Measurements from ENCODE around the gene HIKESHI.
"Not testable (repeated sequence)": the region's sequence is repeated elsewhere in the genome, so short reads cannot be mapped to it uniquely, and the experiment has no call there.

Gene HIKESHI

GRCh38 chr11:86294026-86294425, 8.0 kb upstream of the HIKESHI start:
- H3K27ac ChIP-seq: no peak overlapping the region
- TF ChIP-seq CTCF (conservative IDR thresholded peaks at IDR 0.05): no peak

- no peak for TF ChIP-seq CTCF (conservative IDR thresholded peaks at IDR 0.05)
- peak overlapping the region; percentile 81 for H3K27ac ChIP-seq
Measured at GRCh38 chr11:86301742-86302091, 323 bp upstream of the HIKESHI start.

- TF ChIP-seq CTCF (conservative IDR thresholded peaks at IDR 0.05): no peak
- peak overlapping the region; percentile 81 for H3K27ac ChIP-seq
Measured at GRCh38 chr11:86303257-86303656, 1.2 kb downstream of the HIKESHI start.

- not testable (repeated sequence) for H3K27ac ChIP-seq
Measured at GRCh38 chr11:86308710-86309109, 6.7 kb downstream of the HIKESHI start.

- H3K27ac ChIP-seq: no peak overlapping the region
- no peak for TF ChIP-seq CTCF (conservative IDR thresholded peaks at IDR 0.05)
Measured at GRCh38 chr11:86313793-86314192, 11.8 kb downstream of the HIKESHI start.

- TF ChIP-seq CTCF (conservative IDR thresholded peaks at IDR 0.05): no peak
Measured at GRCh38 chr11:86314636-86315035, 12.6 kb downstream of the HIKESHI start.

GRCh38 chr11:86335131-86335767, 33.2 kb downstream of the HIKESHI start:
- H3K27ac ChIP-seq: no peak overlapping the region
- TF ChIP-seq CTCF (conservative IDR thresholded peaks at IDR 0.05): no peak

More at GRCh38 chr11:86314636-86315035, 12.6 kb downstream of the HIKESHI start:
- no peak overlapping the region for H3K27ac ChIP-seq

- H3K27ac ChIP-seq: no peak overlapping the region
- no peak for TF ChIP-seq CTCF (conservative IDR thresholded peaks at IDR 0.05)
Measured at GRCh38 chr11:86337227-86337626, 35.2 kb downstream of the HIKESHI start.

Data from VCaP (cell line).